ENCODE measurements around the gene DIPK1B. TPM values are rescaled to one million over a fixed set of nuclear protein-coding genes. Genes with fewer than 3 reads are reported as not detected.

The DIPK1B gene
- total RNA-seq, 2 donors from 2014 or later = 2.0 to 25.7 TPM

DNA sequence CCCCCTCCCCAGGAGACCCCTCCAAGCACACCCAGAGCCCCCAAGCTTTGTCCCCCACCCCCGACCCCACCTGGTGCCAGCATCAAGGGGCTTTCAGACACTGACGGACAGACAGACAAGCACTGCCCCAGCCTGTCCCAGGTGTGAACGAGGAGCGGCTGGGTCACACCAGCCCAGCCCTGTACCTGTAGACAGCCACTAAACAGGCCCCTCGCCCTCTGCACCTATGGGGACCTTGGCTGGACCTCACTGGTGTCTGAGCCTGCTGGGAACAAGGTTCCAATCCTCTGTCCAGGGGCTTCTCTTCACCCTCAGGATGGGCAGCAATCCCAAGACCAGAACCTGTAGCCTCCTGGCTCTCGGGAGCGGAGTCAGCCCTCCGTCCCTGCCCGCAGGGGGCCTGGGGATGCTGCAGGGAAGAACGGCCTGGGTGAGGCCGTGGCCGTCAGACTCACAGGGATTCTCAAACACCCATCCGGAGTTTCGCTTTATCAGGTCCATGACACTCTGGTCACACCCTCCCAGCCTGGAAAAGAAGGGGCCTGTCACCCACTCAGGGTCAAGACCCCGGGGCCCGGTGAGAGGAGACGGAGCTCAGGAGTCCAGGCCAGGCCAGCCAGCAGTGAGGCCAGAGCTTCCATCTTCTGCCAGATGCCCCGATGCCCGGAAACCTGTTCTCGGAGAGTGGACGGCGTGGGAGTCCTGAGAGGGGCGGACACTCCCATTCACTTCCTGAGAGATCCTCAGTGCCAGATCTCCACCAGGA lies 33.2 kb downstream of the DIPK1B start:
- DNase-seq = no peak
- WGBS, 2 donors = 90 to 92% methylated on average over 5 to 23 of the region's 23 CpGs
- H3K4me1 ChIP-seq = peaks cover 41% of the 10 kb centered on the region
- ATAC-seq = no peak
- H3K27ac ChIP-seq = no peak overlapping the region
- H3K9me3 ChIP-seq = no peaks in the 10 kb centered on the region
- intact Hi-C loops (cut with DNase I) = no loop called here
- TF ChIP-seq, protein P1, sequence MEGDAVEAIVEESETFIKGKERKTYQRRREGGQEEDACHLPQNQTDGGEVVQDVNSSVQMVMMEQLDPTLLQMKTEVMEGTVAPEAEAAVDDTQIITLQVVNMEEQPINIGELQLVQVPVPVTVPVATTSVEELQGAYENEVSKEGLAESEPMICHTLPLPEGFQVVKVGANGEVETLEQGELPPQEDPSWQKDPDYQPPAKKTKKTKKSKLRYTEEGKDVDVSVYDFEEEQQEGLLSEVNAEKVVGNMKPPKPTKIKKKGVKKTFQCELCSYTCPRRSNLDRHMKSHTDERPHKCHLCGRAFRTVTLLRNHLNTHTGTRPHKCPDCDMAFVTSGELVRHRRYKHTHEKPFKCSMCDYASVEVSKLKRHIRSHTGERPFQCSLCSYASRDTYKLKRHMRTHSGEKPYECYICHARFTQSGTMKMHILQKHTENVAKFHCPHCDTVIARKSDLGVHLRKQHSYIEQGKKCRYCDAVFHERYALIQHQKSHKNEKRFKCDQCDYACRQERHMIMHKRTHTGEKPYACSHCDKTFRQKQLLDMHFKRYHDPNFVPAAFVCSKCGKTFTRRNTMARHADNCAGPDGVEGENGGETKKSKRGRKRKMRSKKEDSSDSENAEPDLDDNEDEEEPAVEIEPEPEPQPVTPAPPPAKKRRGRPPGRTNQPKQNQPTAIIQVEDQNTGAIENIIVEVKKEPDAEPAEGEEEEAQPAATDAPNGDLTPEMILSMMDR (IDR thresholded peaks at IDR 0.05) = no peak
- TF ChIP-seq POLR2A (IDR thresholded peaks at IDR 0.05) = no peak
- H3K27me3 ChIP-seq = peaks cover 0 to 14% of the 10 kb centered on the region in 2 donors
- H3K4me3 ChIP-seq = no peak overlapping the region
- no peaks in the 10 kb centered on the region for H3K36me3 ChIP-seq (replicated peaks in 1 of 2; ENCODE audit: insufficient read depth in 1 of 2, low read depth in 2 of 2)

DNA sequence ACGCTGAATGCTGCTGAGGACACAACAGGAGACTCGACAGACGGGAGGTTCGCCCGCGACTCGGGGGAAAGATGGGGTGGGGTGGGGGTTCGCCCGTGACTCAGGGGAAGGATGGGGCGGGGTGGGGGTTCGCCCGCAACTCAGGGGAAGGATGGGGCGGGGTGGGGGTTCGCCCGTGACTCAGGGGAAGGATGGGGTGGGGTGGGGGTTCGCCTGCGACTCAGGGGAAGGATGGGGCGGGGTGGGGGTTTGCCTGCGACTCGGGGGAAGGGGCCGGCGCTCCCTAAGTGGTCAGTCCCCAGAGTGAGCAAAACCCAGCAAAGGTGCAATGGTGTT lies 33.8 kb downstream of the DIPK1B start:
- intact Hi-C loops (cut with DNase I) = no loop called here
- WGBS, 2 donors = 81 to 84% methylated on average over 5 to 19 of the region's 22 CpGs
- H3K9me3 ChIP-seq = no peaks in the 10 kb centered on the region
- no peak overlapping the region for H3K4me3 ChIP-seq
- peaks cover 35% of the 10 kb centered on the region for H3K4me1 ChIP-seq
- no peak overlapping the region for H3K27ac ChIP-seq
- ATAC-seq (no peak), DNase-seq (no peak)
- H3K27me3 ChIP-seq = peaks cover 0 to 11% of the 10 kb centered on the region in 2 donors
- H3K36me3 ChIP-seq (replicated peaks in 1 of 2; ENCODE audit: insufficient read depth in 1 of 2, low read depth in 2 of 2) = no peaks in the 10 kb centered on the region
- TF ChIP-seq, protein P1 (IDR thresholded peaks at IDR 0.05) = no peak
- TF ChIP-seq POLR2A (IDR thresholded peaks at IDR 0.05) = no peak

GRCh38 chr9:136746621-136747020 lies 34.2 kb downstream of the DIPK1B start:
- Histone ChIP-seq H3K4me1 (peaks cover 30% of the 10 kb centered on the region), H3K27me3 (peaks cover 0 to 6% of the 10 kb centered on the region in 2 donors), H3K27ac (no peak overlapping the region), H3K4me3 (no peak overlapping the region), H3K36me3 (replicated peaks in 1 of 2; ENCODE audit: insufficient read depth in 1 of 2, low read depth in 2 of 2) (no peaks in the 10 kb centered on the region), H3K9me3 (no peaks in the 10 kb centered on the region)
- 90 to 100% methylated on average over 1 to 18 of the region's 18 CpGs for WGBS, 2 donors
- ATAC-seq = no peak
- intact Hi-C loops (cut with DNase I) = no loop called here
- TF ChIP-seq, protein P1 (IDR thresholded peaks at IDR 0.05) = no peak
- no peak for TF ChIP-seq POLR2A (IDR thresholded peaks at IDR 0.05)
- DNase-seq = no peak

DNA sequence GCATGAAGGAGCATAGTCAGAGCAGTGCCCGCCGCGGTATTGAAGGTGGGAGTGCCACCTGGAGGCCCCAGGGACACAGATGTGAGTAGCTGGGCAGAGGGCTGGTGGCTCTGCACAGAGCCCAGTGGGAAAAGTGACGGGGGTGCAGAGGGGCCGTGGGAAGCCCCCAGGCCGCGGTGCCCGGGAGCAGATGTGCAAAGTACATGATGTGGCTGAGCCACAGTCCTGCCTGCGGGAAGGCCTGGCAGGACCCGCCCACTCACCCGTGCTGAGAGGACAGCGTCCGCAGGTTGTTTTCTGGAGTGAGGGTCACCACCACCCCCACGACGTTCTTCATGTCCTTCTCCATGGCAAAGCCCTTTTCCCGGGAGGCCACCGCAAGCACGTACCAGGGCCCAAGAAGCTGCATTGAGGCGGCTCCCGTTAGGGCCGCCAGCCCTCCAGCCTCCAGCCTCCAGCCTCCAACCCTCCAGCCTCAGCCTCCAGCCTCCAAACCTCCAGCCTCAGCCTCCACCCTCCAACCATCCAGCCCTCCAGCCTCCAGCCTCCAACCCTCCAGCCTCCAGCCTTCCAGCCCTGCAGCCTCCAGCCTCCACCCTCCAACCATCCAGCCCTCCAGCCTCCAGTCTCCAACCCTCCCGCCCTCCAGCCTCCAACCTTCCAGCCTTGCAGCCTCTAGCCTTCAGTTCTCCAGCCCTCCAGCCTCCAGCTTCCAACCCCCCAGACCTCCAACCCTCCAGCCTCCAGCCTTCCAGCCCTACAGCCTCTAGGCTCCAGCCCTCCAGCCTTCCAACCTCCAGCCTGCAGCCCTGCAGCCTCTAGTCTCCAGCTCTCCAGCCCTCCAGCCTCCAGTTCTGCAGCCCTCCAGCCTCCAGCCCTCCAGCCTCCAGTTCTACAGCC lies 35.0 kb downstream of the DIPK1B start:
- WGBS, 2 donors = 94 to 95% methylated on average over 20 to 21 of the region's 22 CpGs

More for the DNA sequence above, 35.0 kb downstream of the DIPK1B start:
- no peak for DNase-seq
- peaks cover 22% of the 10 kb centered on the region for H3K4me1 ChIP-seq
- no peak overlapping the region for H3K4me3 ChIP-seq
- ATAC-seq = no peak
- no peaks in the 10 kb centered on the region for H3K9me3 ChIP-seq
- no peak for TF ChIP-seq POLR2A (IDR thresholded peaks at IDR 0.05)
- TF ChIP-seq, protein P1 (IDR thresholded peaks at IDR 0.05) = no peak
- H3K27ac ChIP-seq = no peak overlapping the region
- intact Hi-C loops (cut with DNase I) = no loop called here
- no peaks in the 10 kb centered on the region for H3K27me3 ChIP-seq
- H3K36me3 ChIP-seq (replicated peaks in 1 of 2; ENCODE audit: insufficient read depth in 1 of 2, low read depth in 2 of 2) = no peaks in the 10 kb centered on the region
